ENCODE measurements around the gene AGBL1.

The AGBL1 gene

DNA sequence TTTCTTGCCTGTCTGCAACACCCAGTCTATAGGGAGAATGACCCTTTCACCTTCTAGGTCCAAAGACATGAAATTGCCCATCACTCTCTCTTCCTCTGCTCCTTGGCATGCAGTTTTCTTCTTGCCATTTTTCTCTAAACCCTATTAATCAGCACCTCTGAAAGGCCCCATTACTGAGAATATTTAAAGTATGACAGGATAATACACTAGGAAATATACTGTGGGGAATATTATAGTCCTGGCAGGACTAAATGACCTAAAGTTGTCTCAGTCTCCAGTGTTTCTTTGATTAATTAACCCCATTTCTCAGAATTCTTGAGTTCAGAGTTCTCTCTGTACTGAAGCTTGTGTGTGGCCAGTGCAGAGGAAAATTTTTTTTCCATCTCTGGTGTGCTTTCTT is 730.7 kb downstream of the AGBL1 start:
- no peak overlapping the region for H3K4me3 ChIP-seq (ENCODE audit: low read depth, low read length)
- DNase-seq (ENCODE audit: low read depth), result no peak

DNA sequence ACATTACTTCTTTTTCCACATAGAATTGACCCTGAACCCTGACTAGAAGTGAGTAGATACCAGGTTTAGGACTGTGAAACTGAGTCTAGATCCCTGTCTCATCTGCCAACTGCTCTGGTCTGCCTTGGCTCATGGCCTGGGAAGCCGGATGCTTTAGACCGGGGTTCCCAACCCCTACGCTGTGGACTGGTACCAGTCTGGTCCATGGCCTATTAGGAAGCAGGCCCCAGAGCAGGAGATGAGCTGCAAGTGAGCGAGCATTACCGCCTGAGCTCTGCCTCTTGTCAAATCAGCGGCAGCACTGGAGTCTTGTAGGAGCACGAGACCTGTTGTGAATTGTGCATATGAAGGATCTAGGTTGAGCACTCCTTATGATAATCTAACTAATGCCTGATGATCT is 734.2 kb downstream of the AGBL1 start:
- DNase-seq (ENCODE audit: low read depth), result no peak

DNA sequence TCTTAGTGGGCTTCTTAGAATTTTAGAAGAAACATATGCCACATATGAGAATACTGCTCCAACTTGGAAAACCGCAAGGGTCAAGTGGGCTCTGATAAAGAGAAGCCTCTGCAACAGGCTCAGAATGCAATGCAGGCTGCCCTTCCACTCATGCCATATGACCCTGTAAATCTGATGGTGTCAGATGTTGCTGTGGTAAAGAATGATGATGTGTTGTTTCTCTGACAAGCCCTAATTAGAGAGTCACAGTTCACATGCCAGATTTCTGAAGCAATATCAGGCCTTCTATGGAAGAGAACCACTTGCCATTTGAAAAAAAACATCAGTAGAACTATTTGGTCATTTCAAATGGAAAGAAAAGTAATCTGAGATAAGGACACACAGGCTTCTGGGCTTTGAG is 749.6 kb downstream of the AGBL1 start:
- no peak for DNase-seq (ENCODE audit: low read depth)
- H3K4me3 ChIP-seq (ENCODE audit: low read depth, low read length), result no peak overlapping the region

More for the DNA sequence above, 734.2 kb downstream of the AGBL1 start:
- H3K4me3 ChIP-seq (ENCODE audit: low read depth, low read length), result no peak overlapping the region

DNA sequence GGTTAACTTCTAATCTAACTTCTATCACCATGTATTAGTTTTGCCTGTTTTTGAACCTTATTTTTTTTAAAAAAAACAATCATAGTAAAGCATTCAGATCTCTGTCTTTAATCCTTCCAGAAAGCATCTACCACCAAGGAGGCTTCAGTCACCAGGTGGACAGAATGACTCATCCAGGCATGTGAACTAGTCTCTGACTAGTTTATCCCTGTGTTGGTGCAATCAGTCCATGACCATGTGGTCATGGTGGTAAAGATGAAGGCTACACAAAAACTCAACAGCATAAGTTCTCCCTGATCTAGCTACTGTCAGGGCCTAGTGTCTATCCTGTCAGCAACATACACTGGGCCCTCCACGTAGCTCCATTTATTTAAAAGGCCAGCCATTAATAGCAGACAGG is 750.6 kb downstream of the AGBL1 start:
- H3K4me3 ChIP-seq (ENCODE audit: low read depth, low read length), result no peak overlapping the region
- no peak for DNase-seq (ENCODE audit: low read depth)

DNA sequence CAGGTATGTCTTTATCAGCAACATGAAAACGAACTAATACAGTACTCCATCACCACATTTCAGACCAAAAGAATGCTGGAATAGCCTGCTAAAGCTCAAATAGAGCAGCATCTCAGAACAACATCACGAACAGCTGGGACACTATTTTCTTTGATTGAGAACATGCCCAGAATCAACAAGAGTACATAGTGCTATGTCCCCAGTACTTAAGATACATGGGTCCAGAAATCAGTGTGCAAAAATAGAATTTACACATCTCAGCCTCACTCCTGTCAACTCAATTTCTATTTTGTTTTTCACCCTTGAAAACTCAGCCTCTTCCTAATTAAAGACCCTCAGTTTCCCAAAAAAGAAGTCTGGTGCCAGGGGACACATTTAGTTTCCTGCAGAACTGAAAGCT is 753.9 kb downstream of the AGBL1 start:
- DNase-seq (ENCODE audit: low read depth), result no peak
- no peak overlapping the region for H3K4me3 ChIP-seq (ENCODE audit: low read depth, low read length)

DNA sequence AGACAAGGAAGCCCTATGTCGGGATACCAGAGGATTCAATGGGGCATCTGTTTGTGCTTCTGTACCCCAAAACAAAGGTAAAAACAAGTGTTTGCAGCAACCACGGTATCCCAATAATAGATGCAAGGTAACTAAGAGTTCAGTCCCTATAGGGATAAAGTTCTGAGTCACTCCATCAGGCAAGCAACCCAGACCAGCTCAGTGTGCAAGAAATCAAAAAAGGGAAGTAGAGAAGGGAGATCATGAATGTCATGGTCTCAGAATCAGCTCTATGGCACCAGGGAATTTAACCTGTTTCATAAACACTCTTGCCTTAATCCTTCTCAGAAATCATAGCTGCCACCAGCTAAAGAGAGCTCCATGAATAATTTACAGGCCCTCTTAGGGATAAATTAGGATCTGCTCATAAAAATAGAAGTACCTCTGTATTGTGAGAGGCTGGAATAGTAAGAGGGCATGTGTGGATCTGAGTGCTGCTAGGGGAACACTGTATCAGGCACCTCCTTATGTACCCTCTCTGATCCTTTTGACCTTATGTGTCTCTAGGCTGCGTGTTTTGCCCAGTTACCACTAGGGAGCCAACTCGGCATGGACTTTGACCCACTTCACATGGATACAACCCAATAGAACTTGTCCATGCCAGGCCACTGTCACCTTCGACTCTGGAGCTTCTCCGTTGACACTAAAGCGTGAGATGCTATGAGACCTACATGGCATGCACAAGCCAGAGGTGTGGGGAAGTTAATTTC is 754.6 kb downstream of the AGBL1 start:
- H3K4me3 ChIP-seq (ENCODE audit: low read depth, low read length), result no peak overlapping the region
- no peak for DNase-seq (ENCODE audit: low read depth)

DNA sequence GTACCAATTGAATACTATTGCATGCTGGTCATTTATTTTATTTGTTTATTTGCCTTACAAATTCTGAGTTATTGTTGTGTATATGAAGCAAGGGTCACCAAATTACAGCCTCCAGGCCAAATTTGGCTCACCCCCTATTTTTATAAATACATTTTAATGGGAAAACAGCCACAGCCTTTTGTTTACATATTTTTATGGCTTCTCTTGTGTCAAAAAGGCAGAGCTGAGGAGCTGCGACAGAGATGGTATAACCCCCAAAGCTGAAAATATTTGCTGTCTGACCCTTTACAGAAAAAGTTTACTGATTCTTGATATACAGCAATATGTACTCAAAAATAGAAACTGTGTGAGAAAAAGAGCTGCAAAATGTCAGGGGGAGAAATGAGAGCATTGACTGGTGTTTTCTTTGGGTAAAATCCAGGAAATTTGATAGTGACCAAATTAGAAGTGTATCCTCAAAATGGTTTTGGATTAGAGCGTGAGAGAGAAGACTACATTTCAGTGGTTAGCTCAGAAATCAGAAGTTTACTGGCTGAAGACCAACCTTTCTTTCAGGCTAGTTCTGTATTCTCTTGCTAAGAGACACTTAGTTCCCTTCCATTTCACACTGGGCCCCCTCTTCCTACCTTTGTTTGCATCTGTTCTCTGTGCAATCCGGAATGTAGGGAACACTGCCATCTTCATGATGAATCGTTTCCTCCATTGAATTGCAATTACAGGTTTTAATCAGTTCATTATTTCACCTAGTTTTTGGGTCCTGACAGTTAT is 757.8 kb downstream of the AGBL1 start:
- DNase-seq (ENCODE audit: low read depth), result no peak
- no peak overlapping the region for H3K4me3 ChIP-seq (ENCODE audit: low read depth, low read length)

DNA sequence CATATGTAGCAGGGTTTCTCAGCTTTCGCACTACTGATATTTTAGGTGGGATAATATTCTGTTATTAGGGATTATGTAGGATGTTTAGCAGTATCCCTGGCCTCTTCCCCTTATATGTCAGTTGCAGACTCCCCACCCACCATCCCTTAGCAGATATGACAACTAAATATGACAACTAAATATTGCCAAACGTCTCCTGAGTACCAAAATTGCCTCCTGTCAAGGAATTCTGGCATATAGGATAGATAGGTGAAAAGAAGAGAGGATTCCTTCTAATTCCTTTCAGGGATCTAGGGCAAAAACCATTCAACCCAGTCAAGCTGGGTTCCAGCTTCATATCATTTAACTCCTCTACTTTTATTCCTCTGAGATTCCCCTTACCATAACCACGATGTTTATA is 759.8 kb downstream of the AGBL1 start:
- DNase-seq (ENCODE audit: low read depth), result no peak

DNA sequence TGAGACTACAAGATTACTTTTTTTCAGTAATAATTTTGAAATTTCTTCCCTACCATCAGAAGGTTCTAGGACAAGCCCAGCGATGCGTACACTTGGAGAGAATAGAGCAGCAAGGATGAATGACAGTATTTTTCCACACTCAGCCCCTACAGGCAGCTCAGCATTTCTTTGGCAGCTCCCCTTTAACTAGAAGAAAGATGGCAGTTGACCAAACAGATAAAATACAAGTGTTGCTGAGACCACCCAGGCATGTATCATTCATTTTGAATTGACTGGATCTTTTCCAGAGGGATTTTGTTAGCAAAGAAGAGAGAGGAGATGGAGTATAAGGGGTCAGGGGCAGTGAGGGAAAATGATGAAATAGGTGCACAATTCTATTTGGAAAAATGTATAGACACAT is 761.3 kb downstream of the AGBL1 start:
- no peak overlapping the region for H3K4me3 ChIP-seq (ENCODE audit: low read depth, low read length)
- no peak for DNase-seq (ENCODE audit: low read depth)

More for the DNA sequence above, 759.8 kb downstream of the AGBL1 start:
- no peak overlapping the region for H3K4me3 ChIP-seq (ENCODE audit: low read depth, low read length)

DNA sequence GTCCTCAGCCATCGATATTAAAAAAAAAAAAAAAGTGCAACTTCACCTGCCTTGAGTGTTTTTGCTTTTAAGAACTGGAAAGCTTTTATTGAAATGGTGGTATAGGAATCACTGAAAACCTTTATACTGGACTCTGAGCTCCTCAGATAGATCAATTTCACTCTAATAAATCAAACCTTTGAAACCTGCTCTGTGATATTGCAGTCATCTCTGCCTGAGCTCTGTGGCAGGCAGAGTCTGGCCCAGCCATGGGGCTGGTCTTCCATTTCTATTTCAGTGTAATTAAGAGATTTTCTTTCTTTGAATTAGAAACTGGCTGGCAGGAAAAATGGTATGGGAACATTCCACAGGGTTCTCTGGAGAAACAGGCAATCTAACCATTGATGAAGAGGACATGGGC is 762.5 kb downstream of the AGBL1 start:
- no peak overlapping the region for H3K4me3 ChIP-seq (ENCODE audit: low read depth, low read length)
- DNase-seq (ENCODE audit: low read depth), result no peak

DNA sequence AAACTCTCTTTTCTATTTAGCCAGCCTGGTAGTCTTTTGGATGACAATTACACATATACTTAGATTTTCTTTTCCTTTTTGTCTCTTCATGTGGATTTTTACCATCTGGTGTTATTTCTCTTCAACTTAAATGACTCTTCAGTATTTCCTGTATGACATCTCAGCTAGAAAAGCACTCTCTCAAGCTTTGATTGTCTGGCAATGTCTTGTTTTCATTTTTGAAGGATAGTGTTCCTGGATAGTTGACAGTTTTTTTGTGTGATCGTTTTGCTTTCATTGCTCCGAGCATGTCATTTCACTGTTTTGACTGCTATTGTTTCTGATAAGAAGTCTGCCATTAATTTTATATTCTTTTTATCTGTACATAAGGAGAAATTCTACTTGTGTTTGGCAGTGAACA is 766.4 kb downstream of the AGBL1 start:
- DNase-seq (ENCODE audit: low read depth), result no peak
- no peak overlapping the region for H3K4me3 ChIP-seq (ENCODE audit: low read depth, low read length)

DNA sequence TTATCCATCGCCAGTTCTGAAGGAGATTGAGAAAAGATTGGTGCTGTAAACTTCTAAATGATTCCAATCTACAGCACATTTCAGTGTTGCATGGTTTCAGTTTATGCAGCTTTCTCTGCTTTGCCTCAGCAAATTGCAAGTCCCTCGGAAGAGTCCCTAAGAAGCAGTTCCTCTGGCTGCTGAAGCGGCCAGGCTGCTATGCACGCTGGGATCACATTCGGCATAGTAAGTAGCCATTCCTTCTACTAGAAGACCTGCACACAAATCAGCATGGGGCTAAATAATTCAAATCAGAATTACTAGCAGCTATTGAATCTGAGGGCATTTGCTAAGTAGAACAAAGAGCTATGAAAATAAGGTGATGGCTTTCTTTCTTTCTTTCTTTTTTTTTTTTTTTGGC is 769.5 kb downstream of the AGBL1 start:
- no peak overlapping the region for H3K4me3 ChIP-seq (ENCODE audit: low read depth, low read length)
- no peak for DNase-seq (ENCODE audit: low read depth)

DNA sequence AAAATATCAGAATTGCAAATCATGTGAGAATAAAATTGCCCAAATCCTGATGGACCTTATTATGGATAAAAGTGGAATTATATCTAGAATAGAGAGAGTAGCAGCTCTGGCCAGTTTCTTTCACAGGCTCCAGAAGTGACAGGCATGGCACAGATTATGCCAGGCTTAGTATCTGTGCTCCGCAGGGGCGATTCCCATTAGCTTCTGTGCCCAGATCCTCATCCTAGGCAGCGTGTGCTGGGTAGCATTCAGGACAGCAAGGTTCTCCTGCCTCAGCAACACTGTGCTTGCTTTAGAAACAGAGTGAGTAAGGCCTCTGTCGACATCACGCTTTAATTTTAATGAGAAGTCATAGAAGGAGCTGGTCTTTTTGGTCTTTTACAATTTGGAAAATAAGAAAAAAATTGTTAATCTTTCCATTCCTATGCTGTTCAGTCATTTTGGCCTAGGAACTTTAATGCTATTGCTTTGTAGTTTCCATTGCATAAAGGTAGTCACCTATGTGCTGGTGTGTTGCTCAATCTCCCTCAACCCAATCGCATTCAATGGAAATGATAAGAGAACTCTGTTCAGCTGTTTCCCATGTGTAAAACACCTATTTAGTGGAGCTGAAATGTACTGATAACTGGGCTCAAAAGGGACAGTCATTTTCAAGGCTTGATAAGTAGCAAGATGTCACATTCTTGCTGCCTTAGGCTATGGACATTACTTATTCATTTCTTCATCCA is 770.1 kb downstream of the AGBL1 start:
- DNase-seq (ENCODE audit: low read depth), result no peak
- no peak overlapping the region for H3K4me3 ChIP-seq (ENCODE audit: low read depth, low read length)

DNA sequence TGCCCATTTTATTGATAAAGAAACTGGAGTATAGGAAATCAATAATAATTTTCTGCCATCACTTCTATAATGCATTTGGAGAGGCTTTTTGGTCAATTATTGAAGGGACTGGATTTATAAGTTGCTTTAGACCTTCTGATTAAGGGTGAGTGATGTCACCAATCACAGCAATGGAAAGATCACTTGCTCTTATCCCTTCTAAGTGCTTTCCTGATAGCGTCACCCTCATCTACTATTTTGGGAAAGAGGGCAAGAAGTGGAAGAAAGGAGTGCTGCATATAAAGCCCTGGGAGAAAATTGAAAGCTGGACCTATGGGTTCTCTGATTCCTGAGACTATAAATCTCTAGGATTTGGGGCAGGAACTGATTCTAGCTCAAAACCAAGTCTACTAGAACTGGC is 771.3 kb downstream of the AGBL1 start:
- DNase-seq (ENCODE audit: low read depth), result no peak

DNA sequence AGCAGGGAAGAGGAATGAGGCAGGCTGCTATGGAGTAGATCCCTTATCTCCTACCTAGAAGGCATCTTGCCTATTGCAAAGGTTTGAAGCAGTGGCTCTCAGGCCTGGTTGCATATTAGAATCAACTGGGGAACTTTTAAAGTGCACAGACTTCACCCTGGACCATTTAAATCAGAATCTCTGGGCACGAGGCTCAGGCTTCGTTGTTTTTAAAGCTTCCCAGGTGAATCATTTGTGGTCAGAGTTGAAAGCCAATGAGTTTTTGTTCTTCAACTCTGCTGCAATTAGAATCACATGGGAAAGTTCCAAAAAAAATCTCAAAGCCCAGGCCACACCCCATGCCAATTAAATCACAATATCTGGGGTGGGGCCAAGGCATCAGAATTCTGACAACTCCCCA is 773.1 kb downstream of the AGBL1 start:
- no peak overlapping the region for H3K4me3 ChIP-seq (ENCODE audit: low read depth, low read length)
- DNase-seq (ENCODE audit: low read depth), result no peak

More for the DNA sequence above, 771.3 kb downstream of the AGBL1 start:
- no peak overlapping the region for H3K4me3 ChIP-seq (ENCODE audit: low read depth, low read length)

DNA sequence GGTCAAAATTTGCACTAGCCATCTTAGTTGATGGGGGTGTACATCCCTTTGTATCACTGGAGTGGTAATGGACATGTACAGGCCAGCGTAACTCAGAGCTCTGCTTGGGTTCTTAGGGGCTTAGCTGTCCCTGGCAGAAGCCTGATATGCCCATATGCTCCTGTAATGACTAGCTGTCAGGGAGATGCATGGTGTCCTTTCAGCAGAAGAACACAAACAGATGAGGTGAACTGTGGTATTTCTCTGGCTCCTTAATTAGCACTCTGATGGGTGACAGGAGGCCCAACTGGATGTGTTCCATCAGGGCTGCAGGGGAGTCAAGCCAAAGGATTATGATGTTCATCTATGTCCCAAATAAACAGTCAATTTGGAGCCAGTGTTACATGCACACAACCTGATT is 774.5 kb downstream of the AGBL1 start:
- DNase-seq (ENCODE audit: low read depth), result no peak
- no peak overlapping the region for H3K4me3 ChIP-seq (ENCODE audit: low read depth, low read length)

DNA sequence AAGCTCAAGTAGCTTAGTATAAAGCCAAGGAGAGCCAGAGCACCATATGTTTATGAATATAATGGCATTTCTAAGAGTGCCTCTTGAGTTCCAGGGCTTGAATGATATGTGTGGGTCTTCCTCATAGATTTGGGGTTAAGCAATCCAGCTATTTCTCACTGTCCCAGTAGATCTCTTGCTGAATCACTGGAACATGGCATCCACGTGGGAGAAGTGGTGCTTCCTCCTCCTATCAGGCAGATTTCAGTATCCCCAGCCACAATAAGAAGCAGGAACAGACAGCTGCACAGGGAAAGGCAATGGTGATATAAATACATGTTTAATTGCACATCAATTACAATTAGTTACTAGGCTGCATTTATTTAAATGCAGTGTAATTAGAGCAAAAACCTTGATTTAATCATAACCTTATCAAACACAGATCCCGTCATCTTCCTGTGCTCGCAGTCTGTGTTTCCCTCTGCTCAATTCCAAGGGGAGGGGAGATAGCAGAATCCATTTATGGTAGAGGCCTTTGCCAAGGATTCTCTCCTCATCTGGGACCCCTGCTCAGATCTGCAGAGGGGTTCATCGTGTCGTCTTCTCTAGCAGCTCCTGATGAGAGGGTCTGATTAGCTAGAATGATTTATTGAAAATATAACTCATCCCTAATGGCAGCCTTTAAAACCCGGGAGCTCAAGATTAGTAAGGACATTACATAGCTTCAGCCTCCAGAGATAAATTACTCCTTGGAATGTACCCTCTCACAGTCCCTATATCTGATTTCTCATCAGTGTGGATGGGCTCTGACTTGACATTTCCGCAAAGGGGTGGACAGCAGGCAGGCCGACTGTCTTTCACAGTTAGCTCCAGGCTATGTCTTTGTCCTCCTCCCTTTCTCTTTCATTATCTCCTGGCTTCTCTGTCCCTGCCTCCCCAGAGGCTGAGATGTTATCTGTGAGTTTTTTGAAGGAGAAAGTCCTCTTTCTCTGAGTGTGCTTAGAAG is 775.9 kb downstream of the AGBL1 start:
- no peak overlapping the region for H3K4me3 ChIP-seq (ENCODE audit: low read depth, low read length)

DNA sequence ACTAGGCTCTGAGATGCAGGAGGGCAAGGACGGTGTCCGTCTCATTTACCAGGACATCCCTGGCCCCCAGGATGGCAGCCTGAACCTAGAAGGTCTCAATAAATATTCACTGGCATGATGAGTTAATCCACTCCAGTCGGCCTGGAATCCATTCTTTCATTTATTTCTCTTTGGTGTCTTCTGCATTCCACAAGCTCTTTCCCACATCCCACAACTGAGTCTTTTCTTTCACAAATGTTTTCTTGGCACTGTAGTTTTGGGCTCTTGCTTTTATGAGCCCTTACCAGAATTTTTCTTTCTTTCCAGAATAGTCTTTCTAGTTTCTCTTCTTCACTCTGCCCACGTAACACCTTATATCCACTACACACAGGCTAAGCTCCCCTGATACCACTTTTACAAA is 778.0 kb downstream of the AGBL1 start:
- no peak for DNase-seq (ENCODE audit: low read depth)
- H3K4me3 ChIP-seq (ENCODE audit: low read depth, low read length), result no peak overlapping the region

More for the DNA sequence above, 775.9 kb downstream of the AGBL1 start:
- DNase-seq (ENCODE audit: low read depth), result no peak

DNA sequence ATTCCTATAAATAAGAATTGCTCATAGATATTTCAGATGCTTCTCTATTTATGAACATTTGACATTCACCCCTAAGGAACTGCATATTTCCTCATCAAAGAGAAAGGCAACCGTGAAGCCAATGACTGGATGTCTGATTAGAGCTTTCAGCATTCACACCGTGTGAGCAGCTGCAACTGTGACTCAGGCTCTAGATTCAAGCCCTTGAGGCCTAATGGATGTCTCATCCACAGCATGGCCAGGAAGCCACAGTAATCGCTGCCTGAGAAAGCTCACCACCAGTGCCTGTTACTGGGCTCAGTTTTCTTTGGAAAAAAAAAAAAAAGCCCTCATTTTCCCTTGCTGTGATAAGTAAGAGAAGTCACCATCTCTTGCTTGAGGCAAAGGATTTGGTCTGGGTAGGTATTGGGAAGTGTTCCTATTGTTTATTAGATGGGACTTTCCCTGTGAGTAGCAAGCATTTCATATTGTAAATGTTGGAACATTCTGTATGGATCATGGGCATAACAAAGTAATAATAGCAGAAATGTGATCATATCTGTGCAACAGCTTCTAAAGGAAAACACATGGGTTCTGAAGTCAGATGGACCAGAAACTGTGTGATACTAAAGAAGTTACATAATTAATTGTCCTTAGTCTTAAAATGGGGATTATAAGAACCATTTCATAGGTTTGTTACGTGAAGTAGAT is 783.7 kb downstream of the AGBL1 start:
- peak; percentile 40 for DNase-seq (ENCODE audit: low read depth)
- H3K4me3 ChIP-seq (ENCODE audit: low read depth, low read length), result no peak overlapping the region
